Embryonic facial prominence (tissue), 1 donor: Measurements from ENCODE around the gene POLR3E.

ENCODE experiments used
- DNase-seq: peaks from one replicate; pipeline ENCODE4 v3.0.0-alpha.2; 2016; ENCODE audit errors: extremely low spot score

The POLR3E gene

DNA sequence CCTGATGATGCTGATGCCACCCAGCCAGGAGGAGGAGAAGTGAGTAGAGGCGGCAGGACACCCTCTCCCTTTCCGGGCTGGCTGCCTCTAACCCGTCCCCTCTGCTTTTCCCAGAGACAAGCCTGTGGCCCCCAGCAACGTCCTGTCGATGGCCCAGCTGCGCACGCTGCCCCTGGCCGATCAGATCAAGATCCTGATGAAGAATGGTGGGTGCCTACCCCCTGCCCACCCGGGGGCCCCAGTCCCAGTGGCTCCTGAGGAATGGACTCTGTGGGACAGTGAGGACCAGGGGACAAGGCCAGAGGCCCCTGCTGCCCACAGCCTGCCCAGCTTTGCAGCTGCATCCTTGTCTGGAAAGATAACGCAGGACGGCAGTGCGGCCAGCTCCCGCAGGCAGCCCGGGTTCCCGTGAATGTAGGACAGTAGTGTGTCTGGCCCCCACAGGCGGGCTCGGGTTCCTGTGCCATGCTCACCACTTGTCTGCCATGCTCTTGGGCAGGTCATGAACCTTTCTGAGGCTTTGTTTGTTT is 19.9 kb downstream of the POLR3E start:
- no peak for DNase-seq

DNA sequence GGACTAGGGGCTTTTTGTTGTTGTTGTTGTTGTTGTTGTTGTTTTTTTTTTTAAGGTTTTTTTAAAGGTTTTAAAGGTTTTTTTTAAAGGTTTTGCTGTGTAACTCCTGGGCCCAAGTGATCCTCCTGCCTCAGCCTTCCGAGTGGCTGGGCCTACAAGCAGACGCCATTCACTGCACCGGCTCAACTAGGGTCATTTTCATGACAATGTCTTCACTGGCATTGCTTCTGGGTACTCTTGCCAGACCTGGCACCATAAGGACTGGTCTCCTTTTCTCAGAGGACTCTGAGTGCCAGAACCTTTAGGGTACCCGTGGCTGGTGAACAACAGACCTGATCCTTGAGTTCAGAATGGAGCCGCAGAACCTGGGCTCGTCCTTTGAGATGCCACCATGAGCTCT is 20.4 kb downstream of the POLR3E start:
- no peak for DNase-seq

DNA sequence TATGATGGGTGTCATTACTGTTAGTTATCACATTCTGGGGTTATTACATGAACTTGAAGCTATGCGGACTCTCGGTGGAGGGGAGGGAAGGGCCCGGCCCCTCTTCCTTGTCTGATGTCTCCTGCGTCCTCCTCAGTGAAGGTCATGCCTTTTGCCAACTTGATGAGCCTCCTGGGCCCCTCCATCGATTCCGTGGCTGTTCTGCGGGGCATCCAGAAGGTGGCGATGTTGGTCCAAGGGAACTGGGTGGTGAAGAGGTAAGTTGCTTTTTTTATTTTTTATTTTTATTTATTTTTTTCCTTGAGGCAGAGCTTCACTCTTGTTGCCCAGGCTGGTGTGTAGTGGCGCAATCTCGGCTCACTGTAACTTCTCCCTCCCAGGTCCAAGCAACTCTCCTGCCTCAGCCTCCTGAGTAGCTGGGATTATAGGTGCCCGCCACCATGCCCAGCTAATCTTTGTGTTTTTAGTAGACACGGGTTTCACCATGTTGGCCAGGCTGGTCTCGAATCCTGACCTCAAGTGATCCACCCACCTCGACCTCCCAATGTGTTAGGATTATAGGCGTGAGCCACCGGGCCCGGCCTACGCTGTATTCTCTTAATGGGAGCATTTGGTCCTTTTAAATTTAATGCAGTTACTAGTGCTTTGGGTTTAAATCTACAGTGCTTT is 21.6 kb downstream of the POLR3E start:
- DNase-seq, result no peak

DNA sequence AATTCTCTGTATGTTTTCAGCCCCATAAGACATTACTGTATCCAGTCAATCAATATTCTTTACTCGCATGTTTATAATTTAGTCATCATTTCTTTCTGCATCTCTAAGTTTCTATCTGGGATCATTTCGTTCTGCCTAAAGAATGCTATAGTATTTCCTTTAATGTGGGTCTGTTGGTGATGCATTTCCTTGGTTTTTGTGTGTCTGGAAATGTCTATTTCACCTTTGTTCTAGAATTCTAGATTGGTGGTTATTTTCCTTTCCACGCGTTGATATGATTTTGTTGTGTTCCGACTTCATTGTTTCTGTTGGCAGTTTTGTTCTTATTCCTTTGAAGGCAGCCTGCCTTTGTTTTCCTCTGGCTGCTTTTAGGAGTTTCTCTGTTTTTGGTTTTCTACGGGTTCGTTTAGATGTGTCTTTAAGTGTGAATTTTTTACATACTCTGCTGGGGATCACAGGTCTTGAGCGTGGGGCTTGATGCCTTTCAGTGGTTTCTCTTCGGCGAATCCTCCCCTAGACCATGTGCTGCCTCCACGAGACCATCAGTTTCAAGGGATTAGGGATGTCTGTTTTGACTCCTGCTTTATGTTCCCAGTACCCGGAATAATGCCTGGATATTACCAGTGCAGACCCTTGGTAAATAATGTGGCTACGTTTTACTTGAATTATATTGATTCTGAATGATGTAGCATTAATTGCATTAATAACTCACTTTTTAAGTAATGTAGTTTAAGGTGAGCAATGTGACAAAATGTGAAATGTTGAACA is 23.5 kb downstream of the POLR3E start:
- DNase-seq, result no peak

DNA sequence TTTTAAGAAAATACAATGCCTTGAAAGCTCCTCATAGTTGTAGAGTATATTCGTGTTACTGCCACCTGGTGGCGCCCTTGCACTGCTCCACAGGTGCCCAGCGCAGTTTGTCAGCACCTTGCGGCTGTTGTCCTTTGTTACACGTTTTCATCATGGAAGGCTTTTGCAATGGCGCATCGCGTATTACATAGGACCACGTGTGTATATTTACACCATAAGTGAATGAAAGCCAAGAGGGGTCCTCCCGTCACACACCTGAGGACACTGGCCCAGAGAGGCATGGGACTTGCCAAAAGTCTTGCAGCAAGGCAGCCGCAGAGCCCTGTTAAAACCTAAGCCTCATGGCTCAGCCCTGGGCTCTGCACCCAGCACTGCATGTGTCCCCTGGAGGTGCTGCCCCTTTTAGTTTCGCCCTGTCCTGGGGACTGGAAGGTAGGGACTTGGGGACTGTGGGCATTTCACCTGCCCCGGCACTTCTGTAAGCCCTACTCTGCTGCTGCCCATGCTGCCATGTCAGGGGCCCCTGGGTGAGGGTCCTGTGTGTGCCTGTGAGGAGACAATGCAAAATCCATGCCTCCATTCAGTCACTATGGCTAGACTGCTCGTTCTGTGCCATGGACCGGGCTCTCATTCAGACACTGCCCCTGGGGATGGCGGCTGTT is 24.3 kb downstream of the POLR3E start:
- DNase-seq, result peak; percentile 25

DNA sequence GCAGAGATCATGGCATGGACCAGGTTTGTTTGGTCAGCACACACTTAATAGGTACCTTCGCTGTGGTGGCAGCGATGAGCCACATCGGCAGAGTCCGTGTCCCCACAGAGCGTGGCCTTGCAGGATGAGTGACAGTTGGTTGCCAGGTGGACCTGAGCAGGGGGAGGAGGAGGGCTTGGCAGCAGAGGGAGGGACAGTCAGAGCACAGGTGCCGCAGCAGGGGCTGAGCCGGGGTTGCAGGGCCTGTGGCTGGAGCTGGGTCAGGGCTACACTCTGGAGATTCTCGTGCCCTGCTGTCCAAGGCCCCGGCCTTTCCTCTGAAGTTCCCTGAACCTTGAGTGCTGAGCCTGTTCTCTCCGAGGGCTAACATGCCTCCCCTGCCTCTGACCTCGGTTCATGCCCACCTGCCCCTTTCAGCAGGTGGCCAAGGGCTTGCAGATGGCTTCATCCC is 24.8 kb downstream of the POLR3E start:
- no peak for DNase-seq

DNA sequence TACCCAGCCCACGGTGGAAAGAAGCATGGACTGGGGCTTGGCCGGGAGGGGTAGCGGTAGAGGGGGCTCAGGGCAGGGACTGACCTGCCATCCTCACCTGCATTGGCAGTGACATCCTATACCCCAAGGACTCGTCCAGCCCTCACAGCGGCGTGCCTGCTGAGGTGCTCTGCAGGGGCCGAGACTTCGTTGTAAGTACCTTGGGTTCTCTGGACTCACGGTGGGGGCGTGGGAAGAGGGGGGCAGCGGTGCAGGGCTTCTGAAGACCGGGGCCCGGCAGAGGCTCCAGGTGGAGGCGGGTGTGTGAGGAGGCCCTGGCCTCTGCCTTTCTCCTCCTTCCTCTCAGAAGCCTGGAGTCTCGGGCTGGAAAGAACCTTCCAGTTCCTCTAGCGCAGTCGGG is 25.5 kb downstream of the POLR3E start:
- no peak for DNase-seq

DNA sequence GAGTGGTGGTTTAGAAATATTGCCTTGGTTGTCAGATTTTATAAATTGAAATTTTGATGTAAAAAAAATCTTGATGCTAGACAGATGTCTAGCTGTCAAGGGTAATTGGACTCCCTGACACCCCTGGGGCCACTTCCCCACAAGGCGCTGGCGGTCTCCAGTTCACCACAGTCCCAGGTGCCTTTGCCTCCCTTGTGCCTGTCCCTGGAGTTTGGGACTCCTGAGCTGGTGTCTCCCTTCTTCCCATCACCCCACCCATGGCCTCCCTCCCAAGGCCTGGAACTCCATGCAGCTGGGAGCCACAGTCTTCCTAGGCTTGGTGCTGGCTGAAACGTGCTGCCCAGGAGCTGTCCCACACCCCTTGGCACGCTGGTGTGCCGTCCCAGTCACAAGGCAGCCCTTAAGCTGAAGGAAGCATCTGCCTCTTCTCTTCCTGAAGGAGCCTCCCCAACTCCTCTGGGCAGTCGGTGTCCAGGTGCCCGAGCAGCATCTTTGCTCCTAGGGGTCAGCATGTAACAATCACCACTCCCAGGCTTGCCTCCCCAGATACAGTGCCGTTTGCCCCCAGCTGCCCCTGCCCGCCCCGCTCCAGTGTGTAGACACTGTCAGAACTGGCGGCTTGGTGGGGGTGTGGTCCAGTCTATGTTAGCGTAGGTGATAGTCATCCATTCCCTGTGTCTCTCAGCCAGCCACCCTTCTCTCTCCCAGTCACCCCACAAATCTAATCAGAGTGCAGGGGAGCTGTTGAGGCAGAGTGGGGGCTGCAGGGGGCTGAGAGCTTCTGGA is 26.2 kb downstream of the POLR3E start:
- DNase-seq, result no peak

DNA sequence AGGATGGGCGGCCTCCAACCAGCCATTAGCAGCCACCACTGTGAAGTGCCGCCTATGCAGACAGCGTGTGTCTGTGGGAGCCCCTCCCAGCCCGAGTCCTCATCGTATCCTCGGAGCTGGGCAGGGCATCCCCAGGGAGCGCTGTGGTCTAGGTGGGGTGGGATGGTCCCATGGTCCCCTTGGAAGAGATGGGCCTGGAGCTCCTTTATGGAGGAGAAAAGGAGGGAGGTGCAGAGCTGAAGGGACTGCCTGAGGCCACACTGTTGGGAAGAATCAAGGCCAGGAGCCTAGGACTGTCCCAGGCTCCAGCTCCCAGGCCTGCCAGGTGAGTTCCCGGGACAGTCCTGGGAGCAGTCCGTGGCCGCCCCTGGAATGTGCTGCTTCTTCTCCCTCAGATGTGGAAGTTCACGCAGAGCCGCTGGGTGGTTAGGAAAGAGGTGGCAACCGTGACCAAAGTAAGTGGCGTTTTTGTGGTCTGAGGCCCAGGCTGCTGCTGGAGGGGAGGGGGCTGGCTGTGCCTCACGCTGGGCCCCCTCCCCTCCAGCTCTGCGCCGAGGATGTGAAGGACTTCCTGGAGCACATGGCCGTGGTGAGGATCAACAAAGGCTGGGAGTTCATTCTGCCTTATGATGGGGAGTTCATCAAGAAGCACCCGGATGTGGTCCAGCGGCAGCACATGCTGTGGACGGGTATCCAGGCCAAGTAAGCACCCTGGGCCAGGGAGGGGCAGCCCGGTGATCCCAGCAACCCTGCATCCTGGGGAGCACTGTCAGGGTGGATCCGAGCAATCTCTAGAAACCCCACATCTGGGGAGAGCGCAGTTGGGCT is 27.0 kb downstream of the POLR3E start:
- DNase-seq, result no peak

DNA sequence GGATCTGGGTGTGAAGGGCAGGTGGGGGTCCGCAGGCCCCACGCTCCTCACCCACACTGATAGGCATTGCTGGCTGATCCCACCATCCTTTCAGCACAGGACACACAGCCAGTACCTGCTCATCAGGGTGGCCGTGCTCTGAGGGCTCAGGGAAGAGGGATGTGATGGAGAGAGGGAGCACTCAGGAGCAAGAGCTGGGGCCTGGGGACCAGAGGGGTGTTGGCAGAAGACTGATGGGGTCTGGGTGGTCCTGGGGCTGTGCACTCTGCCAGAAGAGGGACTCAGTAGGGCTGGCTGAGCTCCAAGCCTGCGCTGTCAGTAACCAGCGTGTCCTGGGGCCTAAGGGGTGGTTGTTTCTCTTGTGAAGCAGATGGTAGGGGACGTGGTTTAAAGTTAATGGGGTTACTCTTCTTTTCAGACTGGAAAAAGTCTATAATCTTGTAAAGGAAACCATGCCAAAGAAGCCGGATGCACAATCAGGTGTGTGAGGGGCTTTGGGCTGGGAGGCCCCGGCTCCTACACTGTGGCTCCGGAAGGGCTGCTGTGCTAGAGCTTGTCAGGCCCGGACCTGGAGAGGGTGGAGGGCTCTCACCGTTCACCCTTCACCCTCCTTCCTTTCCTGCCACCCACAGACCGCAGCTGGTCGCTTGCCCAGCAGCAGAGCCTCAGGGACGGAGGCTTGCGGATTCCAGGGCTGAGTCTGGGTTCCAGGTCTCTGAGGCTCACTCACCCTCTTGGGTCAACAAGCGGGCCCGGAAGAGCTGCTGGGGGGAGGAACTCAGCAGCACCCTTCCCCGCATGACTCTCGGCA is 27.8 kb downstream of the POLR3E start:
- DNase-seq, result no peak

DNA sequence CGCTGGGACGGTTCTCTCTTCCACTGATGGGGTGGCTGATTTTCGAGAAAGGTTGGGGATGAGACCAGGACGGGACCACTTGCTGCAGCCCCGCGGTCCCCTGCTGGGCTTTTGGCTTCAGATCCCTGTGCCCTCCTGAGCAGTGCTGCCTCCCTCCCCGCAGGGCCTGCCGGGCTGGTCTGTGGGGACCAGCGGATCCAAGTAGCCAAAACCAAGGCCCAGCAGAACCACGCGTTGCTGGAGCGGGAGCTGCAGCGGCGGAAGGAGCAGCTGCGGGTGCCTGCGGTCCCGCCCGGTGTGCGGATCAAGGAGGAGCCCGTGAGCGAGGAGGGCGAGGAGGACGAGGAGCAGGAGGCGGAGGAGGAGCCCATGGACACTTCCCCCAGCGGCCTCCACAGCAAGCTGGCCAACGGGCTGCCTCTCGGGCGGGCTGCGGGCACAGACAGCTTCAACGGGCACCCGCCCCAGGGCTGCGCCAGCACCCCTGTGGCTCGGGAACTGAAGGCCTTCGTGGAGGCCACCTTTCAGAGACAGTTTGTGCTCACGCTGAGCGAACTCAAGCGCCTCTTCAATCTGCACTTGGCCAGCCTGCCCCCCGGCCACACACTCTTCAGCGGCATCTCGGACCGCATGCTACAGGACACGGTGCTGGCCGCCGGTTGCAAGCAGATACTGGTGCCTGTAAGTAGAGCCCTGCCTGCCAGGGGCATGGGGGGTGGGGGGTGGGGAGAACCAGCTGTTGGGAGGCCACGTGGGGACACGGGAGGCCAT is 28.6 kb downstream of the POLR3E start:
- DNase-seq, result no peak

DNA sequence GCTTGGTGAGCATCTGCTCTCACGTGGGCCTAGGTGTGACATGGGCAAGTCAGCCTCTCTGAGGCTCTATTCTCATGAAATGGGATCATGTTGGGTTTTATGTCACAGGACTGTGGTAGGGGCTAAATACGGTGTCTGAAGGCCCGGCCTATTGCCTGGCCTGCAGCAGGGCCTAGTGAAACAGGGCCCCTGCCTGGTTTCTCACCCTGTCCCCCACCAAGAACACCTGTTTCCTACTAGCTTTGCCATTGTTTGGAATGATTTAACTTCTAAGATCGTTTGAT is 29.1 kb downstream of the POLR3E start:
- DNase-seq, result no peak

DNA sequence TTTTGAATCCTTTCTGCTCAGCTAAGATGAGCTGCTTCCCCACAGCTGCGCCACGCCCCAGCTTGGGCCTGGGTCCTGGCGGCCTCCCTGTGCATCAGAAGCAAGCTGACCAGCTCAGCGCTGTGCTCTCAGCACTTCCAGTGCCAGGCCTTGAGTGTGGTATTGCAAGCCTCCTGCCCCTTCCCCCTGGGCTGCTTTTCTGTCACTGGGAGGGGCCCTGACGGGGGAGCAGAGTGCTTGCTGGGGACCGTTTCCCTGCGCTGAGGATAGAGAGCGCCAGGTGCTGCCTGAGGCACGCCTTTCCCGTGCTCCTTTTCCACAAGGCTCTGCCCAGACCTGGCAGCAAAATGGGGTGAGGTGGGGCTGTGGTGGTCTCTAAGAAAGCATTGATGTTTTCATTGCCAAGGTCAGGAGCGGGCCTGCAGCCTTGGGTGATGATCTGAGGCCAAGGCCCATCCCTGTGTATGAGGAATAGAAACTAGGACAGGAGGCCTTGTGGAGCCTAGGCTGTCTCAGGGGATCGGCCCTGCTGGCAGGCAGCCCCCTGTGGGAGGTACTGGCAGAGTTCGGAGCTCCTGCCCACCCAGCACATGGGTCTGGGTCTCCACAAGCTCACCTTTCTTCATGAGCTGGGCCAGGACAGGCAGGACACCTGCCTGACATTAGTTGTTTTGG is 29.7 kb downstream of the POLR3E start:
- no peak for DNase-seq

DNA sequence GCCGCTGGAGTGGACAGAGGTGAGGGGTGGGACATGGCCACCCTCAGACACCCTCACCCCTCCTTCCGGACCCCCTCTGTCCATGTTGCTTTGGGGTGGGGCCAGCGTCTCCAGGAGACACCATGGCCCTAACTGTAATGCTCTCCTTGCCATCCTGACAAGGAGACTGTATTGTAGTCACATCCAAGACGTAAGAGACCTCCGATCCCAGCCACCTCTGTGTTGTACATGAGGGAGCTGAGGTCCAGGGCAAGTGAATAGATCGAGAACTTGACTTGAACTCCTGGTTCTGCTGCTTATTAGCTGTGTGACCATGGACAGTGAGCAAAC is 30.2 kb downstream of the POLR3E start:
- DNase-seq, result no peak

DNA sequence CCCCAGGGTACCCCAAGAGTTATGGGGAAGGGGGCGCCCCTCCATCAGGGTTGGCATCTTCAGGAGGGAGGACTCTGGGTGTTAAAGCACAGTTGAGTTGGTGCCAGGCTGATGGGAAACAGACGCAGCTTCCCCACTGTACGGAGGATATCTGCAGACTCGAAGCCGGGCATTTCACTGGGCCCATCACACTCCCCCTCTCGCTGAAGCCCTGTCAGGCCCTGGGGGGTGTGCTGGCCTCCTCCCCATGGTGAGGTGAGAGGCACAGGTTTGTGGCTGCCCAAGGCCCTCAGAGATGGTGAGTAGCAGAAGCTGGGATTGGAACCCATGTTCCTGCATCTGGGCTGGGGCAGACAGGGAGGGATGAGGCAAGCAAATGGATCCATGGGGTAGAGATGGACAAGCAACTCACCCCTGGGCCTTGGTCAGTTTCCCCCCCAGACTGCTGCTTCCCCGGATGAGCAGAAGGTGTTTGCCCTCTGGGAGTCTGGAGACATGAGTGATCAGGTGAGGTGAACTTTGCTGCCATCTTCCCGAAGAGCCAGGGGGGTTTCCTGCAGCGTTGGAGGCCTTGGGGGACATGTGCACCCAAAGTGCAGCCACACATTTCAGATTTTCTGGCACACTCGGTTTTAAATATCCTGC is 31.0 kb downstream of the POLR3E start:
- no peak for DNase-seq

DNA sequence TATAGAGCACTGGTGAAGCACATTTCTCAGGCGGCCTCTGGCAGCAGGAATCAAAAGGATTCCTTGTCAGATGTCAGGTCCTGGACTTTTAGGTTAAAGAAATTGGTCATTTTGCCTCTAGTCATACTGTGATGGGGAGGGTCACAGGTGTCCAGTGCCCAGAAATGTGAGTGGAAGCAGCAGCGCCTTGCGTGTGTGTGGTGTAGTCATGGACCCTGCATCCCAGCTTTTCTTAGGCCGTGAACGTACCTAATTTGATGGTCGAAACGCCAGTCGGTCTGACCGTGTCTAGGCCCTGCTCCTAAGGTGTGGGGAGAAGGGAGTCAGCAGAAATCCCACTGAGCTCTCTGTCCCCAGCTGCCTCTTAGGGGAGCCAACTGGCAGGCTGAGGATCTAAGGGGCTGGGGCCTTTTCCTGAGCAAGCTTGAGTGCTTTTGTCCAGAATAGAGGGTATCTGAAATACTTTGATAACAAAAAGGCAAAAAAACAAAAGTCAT is 32.0 kb downstream of the POLR3E start:
- DNase-seq, result no peak

DNA sequence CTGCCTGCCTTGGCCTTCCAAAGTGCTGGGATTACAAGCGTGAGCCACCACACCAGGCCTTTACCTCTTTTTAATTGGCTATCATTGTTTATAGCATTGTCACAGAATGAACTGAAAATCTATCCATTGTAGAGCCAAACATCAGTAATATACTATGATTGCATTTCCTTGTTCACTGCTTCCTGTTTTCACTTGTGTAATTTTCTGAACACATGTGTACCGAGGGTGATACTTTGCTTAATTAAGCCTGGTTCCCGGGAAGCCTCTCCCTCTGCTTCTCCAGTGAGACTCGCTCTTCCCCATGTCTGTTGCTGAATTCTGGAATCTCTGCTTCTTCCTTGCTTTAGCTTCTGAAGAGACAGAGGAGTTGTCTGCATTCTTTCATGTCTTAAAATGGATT is 33.1 kb downstream of the POLR3E start:
- DNase-seq, result no peak

DNA sequence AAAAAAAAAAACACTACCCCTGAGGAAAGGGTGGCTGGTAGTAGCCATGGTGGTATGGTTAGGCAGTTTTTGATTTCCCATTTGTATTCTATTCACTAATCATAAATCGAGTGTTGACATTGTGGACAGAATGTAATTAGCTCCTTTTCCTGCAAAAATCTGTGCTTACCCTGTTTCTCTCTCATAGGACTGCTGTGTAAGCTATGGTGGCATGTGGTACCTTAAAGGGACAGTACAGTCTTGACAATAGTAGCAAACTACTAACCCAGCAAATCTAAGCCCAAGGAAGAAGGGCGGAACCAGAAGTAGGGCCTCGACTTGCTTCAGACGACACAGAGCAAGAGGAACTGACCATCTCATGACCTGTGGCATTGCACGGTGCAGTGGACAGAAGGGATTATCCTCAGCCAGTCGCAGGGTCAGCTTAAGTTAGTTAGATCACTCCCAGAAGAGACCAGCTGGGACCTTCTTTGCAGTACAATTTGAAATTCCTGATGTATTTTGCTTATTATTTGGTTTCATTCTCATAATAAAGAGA is 36.3 kb downstream of the POLR3E start:
- no peak for DNase-seq
